Lung (tissue), 12 donors: ENCODE measurements around the gene MIER2. TPM values are rescaled to one million over a fixed set of nuclear protein-coding genes. Genes with fewer than 3 reads are reported as not detected.

ENCODE experiments used
- ATAC-seq: fragments of 200-7000 bp; cut with Tn5 transposase; one replicate; pipeline ENCODE4 v1.9.1; 2020; ENCODE audit warnings: moderate number of reproducible peaks; ENCODE audit not compliant: insufficient read depth, low FRiP score
- DNase-seq, 3 donors: peaks; one replicate each; pipeline ENCODE4 v3.0.0-alpha.2; 2013 to 2017
- H3K27ac ChIP-seq, 2 donors: one replicate each; pipeline ENCODE4 v1.5.1; 2013; ENCODE audit warnings: mild to moderate bottlenecking in 2 of 2, moderate library complexity in 2 of 2, control low read depth in 1 of 2, inconsistent platforms in 1 of 2, low read depth in 1 of 2, low read length in 1 of 2
- H3K27me3 ChIP-seq, 3 donors: one replicate each; pipeline ENCODE4 v1.5.1; 2013; ENCODE audit warnings: low read length in 2 of 3; ENCODE audit not compliant: control insufficient read depth in 3 of 3, insufficient read depth in 3 of 3
- H3K36me3 ChIP-seq, 4 donors: one replicate each; pipeline ENCODE4 v1.5.1; 2013; ENCODE audit warnings: low read length in 4 of 4, mild to moderate bottlenecking in 1 of 4, moderate library complexity in 1 of 4; ENCODE audit not compliant: control insufficient read depth in 4 of 4, insufficient read depth in 4 of 4
- H3K4me1 ChIP-seq, 5 donors: one replicate each; pipeline ENCODE4 v1.5.1; 2013; ENCODE audit warnings: low read length in 5 of 5, mild to moderate bottlenecking in 2 of 5, moderate library complexity in 1 of 5; ENCODE audit not compliant: control insufficient read depth in 5 of 5, insufficient read depth in 5 of 5
- H3K4me3 ChIP-seq: one replicate; pipeline ENCODE4 v1.5.1; 2013; ENCODE audit warnings: mild to moderate bottlenecking, control low read depth, moderate library complexity
- H3K9ac ChIP-seq, 2 donors: one replicate each; pipeline ENCODE4 v1.5.1; 2013; ENCODE audit warnings: low read length in 2 of 2, control low read depth in 1 of 2; ENCODE audit not compliant: insufficient read depth in 1 of 2
- H3K9me3 ChIP-seq, 4 donors: one replicate each; pipeline ENCODE4 v1.5.1; 2013; ENCODE audit warnings: low read length in 3 of 4, mild to moderate bottlenecking in 1 of 4, moderate library complexity in 1 of 4; ENCODE audit not compliant: control insufficient read depth in 4 of 4, insufficient read depth in 3 of 4
- WGBS, 2 donors: extraction: QIAGEN DNeasy Blood & Tissue Kit; methylation state at CpG; one replicate each; pipeline ENCODE4 v1.1.7; 2013; 5-methylcytosine and 5-hydroxymethylcytosine counted together
- polyA plus RNA-seq, 2 donors: library from polyadenylated mRNA; stranded (reverse); fragments of 200-250 nt; gene quantifications; one replicate each; pipeline ENCODE4 v1.2.1, GENCODE V29; 2013
- total RNA-seq, 2 donors: library from RNA; depleted of rRNA in 1 of 2; stranded (reverse); fragments of >200 nt in 1 of 2; gene quantifications; one replicate each; pipeline ENCODE4 v1.2.1, GENCODE V29; 2014 to 2021
- TF ChIP-seq, protein P1 (sequence below): IDR thresholded peaks from 2 replicates; pipeline ENCODE4 v1.5.1; 2012; ENCODE audit warnings: mild to moderate bottlenecking; ENCODE audit errors: control extremely low read depth, extremely low read depth
- donor health status: control.
- donor health status: control.
- donor health status: Bipolar disorder and iron deficiency.
- donor health status: healthy.
- donor health status: DM: yes; HTN: yes; CAD: no.

The MIER2 gene
- total and polyA plus RNA-seq, 4 donors, result 19.4 to 34.9 (median 28.3) TPM

DNA sequence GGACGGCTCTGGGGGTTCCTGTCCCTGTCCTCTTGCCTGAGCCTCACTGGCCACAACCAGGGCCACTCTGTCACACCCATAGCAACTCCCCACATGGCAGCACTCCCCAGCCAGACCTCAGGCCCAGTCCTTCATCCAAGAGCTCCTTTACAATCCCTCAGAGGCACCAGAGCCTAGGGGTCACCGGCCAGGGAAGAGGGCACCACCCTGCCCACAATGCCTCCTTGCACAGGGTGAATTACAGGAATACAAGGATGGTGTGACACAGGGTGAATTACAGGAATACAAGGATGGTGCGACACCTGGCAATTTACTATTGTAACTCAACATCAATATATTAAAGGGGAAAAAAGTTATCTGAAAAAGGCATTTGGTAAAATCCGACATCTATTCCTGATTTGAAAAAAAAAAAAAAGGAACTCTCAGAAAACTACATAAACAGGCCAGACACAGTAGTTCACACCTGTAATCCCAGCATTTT is 16.5 kb downstream of the MIER2 start:
- Histone ChIP-seq H3K9me3 (peaks cover 0 to 9% (median 5%) of the 10 kb centered on the region in 4 donors), H3K27me3 (no peaks in the 10 kb centered on the region), H3K4me1 (peaks cover 0 to 7% (median 0%) of the 10 kb centered on the region in 5 donors), H3K4me3 (no peak overlapping the region), H3K27ac (no peak overlapping the region), H3K9ac (no peak overlapping the region), H3K36me3 (peaks cover 29 to 71% (median 64%) of the 10 kb centered on the region in 4 donors)
- ATAC-seq (no peak), DNase-seq (peak in 1 of 3 donors; percentile 19)
- 95 to 96% methylated on average over 4 of the region's 4 CpGs for WGBS, 2 donors
- TF ChIP-seq, protein P1, sequence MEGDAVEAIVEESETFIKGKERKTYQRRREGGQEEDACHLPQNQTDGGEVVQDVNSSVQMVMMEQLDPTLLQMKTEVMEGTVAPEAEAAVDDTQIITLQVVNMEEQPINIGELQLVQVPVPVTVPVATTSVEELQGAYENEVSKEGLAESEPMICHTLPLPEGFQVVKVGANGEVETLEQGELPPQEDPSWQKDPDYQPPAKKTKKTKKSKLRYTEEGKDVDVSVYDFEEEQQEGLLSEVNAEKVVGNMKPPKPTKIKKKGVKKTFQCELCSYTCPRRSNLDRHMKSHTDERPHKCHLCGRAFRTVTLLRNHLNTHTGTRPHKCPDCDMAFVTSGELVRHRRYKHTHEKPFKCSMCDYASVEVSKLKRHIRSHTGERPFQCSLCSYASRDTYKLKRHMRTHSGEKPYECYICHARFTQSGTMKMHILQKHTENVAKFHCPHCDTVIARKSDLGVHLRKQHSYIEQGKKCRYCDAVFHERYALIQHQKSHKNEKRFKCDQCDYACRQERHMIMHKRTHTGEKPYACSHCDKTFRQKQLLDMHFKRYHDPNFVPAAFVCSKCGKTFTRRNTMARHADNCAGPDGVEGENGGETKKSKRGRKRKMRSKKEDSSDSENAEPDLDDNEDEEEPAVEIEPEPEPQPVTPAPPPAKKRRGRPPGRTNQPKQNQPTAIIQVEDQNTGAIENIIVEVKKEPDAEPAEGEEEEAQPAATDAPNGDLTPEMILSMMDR, result no peak

GRCh38 chr19:327291-328024 is 17.1 kb downstream of the MIER2 start:
- TF ChIP-seq, protein P1, result no peak
- H3K27me3 ChIP-seq, result no peaks in the 10 kb centered on the region
- no peak overlapping the region for H3K27ac ChIP-seq
- no peak overlapping the region for H3K4me3 ChIP-seq
- H3K9ac ChIP-seq, result no peak overlapping the region
- WGBS, 2 donors, result 96 to 97% methylated on average over 17 of the region's 17 CpGs
- ATAC-seq, result no peak
- DNase-seq, result no peak
- peaks cover 0 to 11% (median 5%) of the 10 kb centered on the region in 4 donors for H3K9me3 ChIP-seq
- H3K36me3 ChIP-seq, result peaks cover 29 to 77% (median 68%) of the 10 kb centered on the region in 4 donors
- peaks cover 0 to 7% (median 0%) of the 10 kb centered on the region in 5 donors for H3K4me1 ChIP-seq

GRCh38 chr19:326871-327270 is 17.7 kb downstream of the MIER2 start:
- Histone ChIP-seq H3K9me3 (peaks cover 0 to 11% (median 5%) of the 10 kb centered on the region in 4 donors), H3K4me1 (peaks cover 0 to 7% (median 0%) of the 10 kb centered on the region in 5 donors), H3K36me3 (peaks cover 29 to 82% (median 72%) of the 10 kb centered on the region in 4 donors), H3K4me3 (no peak overlapping the region), H3K9ac (no peak overlapping the region), H3K27me3 (no peaks in the 10 kb centered on the region), H3K27ac (no peak overlapping the region)
- TF ChIP-seq, protein P1, result no peak
- no peak for DNase-seq
- no peak for ATAC-seq
- WGBS, 2 donors, result 90 to 93% methylated on average over 15 of the region's 15 CpGs
